ENCODE measurements around the gene COBLL1.
"Not testable (repeated sequence)": the region's sequence is repeated elsewhere in the genome, so short reads cannot be mapped to it uniquely, and the experiment has no call there.

Gene COBLL1

DNA sequence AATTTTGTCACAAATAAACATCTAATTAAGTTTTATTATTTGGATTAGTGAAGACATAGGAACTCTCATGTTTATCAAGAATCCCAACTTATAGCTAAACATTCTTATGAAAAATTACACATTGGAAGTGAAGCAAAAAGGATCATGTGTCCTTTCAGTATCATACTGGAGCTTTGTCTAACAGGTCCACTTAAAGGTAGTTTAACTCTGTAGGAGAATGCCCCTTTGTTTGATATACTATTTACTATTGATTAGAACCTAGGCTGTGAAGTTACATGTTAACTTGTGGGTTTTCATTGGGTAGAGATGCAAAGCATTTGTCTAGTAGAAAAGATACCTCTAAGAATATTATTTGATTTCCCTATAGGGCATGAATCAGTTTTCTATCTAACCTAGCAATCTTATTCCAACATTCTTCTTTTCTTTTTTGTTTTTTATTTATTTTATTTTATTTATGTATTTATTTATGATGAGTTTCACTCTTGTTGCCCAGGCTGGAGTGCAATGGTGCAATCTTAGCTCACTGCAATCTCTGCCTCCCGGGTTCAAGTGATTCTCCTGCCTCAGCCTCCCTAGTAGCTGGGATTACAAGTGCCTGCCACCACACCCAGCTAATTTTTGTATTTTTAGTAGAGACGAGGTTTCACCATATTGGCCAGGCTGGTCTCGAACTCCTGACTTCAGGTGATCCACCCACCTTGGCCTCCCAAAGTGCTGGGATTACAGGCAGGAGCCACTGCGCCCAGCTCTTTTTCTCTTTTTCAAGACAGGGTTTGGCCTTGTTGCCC is 18.5 kb upstream of the COBLL1 start:
- DNase-seq: not testable (repeated sequence)

DNA sequence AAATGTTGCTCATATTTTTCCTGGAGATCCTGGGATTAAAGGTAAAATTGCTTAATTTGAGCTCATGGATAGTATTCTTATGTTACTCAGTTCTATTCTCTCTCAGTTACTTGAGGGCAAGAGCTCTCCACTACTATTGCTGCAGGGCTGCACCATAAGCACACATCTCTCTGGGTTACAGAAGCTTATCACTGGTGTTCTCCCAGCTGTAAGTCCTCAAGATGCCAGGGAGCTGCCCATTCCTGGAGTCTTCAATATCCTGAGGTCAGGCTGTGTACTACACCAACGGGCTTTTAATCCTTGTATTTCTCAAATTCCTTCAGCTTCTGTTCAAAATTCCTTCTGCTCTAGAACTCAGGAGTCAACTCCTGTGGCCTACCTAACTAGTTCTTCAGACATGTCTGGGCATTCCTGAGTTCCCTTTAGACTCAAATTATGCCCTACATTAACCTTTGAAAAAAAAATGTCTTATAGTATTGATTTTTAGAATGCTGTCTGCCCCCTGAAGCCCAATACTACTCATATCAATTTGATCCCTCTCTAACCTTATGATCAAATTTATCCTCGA is 17.7 kb upstream of the COBLL1 start:
- no peak for DNase-seq

DNA sequence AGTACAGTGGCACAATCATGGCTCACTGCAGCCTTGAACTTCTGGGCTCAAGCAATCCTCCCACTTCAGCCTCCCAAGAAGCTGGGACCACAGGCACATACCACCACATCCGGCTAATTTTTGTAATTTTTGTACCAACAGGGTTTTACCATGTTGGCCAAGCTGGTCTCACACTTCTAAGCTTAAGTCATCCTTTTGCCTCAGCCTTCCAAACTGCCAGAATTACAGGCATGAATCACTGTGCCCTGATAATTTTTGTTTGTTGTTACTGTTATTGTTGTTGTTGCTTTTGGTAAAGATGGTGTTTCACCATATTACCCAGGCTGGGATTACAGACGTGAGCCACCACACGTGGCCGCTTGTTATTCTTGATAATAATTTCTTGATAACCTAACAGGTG is 10.5 kb upstream of the COBLL1 start:
- DNase-seq: no peak

DNA sequence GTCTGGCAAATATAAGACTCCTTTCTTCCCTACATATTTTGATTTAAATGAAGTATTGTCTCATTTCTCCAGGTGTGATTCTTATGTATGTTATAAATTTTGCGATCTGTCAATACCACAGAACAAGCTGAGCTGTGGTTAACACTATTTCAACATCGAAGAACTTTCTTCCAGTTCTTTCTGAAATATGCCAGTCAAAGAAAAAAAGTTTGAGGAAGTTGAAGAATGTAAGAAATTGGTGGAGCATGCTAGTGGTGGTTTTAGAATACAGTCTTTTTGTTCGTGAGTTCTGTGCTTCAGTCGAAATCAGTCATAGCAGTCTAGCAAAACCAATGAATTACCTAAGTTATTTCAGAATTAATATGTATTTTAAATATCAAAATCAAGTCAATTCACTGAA is 8.6 kb upstream of the COBLL1 start:
- no peak for DNase-seq

DNA sequence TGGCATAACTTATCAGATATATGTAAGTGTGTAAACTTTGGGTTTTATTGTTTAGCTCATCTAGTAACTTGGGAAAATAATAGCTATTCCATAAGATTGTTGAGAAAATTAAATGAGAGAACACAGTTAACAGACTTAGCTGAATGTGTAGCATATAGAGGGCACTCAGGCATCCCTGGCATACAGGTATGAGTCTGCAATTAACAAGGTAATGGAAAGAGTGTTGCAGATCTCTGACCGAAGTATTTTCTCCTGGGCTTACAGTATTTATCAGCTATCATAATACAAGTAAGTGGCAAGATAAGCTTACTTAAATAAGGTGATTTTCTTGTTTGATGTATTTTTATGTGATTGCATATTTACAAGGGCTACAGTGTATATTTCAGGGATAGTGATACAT is 7.9 kb upstream of the COBLL1 start:
- no peak for DNase-seq

DNA sequence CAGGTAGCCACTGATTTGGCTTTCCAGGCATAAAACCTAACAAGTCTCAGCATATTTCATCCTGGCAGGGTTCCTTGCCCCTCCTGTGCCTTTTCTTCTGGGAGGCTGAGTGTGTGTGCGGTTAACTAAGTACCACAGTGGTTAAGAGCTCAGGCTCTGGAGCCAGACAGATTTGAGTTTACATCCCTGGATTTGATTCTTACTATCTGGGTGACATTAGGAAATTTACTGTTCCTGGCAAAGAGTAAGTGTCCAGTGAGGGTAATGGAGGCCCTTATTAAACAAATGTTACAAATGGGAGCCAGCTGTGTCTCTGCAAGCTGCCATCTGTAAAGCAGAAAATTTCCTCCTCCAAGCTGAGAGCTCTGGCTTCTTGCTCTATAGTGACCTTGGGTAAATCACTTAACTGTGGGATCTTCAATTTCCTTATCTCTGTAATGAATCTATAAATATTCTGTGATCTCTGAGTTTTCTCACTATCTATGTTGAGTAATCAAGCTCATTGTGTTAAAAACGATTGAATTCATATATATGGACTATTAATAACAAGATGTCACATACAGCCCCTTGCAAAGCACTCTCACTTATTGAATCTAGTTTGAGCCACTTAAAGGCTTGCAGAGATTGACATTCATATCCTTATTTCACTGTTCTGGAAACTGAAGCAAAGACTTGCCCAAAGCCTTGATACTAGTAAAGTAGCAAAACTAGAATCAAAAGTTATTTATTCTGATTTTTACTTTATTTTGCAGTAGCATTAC is 6.5 kb upstream of the COBLL1 start:
- DNase-seq: no peak

DNA sequence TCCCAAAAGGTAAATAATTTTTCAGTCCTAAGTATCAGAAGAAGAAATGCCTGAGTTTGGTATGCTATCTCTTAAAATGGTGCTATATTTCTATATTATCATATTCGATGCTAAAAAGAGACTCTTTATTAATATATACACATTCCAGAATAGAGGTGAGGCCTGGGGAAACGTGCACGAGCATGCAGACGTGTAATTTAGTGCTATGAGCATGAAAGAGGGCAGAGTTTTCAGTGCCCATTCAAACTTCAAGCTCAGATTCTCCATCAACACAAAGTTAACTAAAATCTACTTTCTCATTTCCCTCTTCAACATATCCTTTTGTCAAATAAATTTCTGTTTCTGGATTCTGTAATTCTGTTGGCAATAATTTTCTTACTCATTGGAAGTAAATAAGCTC is 5.7 kb upstream of the COBLL1 start:
- DNase-seq: no peak

DNA sequence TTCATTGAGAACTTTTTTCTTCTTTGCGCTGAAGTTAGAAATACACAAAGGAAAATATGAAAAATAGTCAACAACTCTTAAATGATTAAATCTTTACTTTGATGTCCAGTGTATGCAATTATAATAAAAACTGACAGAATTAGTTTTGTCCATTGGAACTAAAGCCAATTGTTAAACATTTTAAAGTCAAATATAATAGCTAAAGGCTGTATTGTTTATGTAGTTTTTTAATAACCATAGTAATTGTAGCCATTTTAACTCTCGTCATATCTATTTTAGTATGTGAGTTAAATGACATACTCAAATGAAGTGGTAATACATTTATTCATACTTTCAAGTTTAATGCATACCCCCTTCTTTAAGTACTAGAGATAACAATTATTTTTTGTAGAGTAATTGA is 4.7 kb upstream of the COBLL1 start:
- no peak for DNase-seq

DNA sequence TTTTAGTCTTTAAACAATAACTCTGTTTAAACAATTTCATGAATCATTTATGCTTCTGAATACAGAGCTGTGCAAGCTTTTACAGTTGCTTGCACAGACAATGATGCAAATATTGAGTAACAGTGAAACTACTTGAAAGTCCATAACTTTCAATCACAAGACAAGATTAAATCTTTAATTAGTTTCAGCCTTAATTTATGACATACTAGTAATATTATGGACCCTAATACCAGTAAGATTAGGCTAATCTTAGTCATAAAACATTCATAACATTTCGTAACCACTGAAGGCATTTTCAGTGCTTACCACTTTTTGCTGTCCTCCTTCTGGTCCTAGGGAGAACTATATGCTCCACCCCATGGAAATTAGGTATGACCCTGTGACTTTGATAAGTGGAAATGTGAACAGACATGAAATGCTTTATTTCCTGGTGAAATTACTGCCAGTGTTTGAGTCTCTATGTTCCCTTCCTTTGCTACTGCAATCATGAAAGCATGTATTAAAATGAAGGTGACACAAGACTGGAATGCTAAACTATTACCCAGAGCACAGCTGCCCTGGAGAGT is 1.8 kb upstream of the COBLL1 start:
- no peak for DNase-seq

DNA sequence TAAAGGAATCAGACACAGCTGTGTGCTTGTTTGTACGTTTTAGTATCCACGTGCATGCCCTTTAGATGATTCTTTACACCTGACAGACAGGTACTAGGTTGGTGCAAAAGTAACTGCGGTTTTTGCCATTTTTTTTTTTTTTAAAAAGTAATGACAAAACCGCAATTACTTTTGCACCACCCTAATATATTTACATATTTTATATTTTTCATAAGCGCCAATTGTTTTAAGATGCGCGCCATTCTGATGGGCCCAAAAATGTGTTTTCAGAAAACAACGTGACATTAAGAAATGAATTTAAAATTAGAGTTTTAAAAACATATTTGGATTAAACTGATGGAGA is 972 bp upstream of the COBLL1 start:
- no peak for DNase-seq

DNA sequence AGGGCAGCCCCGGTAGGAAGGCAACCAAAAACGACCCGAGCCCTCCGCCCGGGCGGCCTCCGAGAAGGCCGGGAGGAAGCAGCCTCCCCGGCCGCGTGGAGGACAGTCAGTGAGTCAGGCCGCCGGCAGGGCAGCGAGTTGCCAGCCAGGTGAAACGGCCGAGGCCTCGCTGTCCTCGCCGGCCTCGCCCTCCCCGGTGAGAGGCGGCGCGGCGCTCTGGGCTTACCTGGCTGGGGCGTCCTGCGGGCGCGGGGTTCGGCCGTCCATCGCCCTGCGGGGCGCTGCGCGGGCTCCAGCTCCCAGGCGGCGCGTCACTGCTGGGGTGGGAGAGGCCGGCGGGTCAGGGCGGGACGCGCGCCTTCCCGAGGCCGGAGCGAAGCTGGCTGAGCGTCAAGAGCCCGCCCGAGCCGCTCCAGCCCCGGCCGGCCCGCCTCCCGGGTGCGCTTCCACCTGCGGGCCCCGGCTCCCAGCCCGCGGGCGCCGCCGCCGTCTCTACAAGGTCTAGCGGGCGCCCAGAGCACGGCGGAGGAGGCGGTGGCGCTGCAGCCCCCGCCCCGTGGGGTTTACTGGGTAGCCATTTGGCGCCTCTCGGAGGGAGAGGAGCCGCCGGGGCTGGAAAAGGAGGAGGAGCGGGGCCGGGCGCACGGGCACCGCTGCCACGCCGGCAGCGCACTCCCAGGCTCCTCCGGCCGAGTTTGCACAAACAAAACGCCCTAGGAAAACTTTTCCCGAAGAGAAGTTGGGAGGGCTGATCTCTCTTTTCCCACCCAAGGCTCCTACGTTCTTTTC is 499 bp downstream of the COBLL1 start:
- peak; percentile 56 for DNase-seq

DNA sequence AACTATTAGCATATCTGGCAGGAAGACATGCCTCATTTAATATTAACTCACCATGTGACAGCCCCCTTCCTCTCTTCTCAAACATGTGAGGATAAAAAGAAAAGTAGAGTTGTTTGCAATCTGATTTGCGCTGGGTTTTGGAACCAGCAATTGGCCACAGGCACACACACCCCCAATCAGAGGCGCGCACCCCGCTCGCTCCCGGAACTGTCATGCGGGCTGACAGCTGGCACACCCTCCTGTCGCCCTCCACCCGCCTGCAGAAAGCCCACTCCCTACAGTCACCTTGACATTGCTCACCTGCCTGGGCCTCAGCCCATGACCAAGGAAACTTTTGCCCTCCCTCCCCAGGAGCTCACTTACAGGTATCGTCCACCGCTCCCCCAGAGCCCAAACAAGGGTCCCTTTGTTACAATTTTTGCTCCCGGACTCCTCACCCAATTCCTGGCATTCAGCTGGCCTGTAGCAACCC is 1.1 kb downstream of the COBLL1 start:
- no peak for DNase-seq

DNA sequence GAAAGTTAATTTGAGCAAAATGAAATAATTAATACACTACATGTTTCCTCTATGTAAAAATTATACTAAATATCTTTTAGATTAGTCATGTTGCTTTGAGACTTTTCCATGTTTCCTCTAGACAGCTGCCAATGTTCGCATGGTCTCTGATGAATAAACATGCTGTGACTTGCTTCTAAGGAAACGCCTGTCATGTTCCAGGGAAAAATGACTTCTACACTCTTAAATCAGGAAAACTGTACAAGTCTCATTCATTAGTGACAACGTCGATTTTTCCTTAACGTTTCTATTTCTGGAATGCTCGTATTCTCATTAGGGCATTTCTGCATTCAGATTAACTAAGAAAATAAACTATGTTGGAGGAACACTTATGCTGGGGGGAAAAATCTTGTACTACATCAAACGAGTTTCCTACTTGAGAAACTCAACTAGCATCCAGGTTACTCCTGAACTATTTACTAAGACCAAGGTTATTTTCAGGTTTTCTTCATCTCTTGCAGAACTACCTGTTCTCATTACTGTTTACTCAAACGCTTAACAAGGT is 1.6 kb downstream of the COBLL1 start:
- no peak for DNase-seq

DNA sequence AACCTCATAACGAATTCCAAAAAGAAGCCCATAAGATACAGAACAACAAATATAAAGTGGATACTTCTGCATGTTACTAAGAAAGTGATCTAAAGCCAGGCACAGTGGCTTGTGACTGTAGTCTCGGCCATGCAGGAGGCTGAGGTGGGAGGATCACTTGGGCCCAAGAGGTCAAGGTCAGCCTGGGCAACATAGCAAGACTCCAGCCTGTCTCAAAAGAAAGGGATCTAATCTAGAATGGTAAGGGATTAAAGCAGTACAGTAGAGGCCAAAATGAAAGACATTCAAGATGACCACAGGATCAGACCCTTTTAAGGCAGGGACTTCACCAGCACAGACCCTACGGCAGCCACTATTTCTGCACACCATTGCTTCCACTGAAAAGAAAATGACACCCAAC is 3.8 kb downstream of the COBLL1 start:
- DNase-seq: no peak

DNA sequence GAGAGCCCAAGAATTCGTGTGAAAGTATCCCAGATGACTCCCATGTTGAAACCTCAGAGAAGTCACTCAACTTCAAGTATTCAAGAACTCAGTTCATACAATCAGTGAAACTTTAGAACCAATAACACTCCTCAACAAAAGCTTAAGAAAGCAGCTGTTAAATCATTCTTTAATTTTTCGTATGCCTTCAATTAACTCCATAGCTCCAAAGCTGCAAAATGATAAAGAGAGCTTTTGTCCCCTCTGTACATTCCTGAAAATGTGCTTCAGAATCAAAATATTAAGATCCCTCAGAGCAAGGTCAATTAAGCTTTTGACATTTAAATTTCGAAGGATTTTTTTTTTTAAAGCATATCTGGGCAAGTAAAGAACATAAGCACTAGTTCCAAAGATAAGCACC is 4.7 kb downstream of the COBLL1 start:
- DNase-seq: no peak

DNA sequence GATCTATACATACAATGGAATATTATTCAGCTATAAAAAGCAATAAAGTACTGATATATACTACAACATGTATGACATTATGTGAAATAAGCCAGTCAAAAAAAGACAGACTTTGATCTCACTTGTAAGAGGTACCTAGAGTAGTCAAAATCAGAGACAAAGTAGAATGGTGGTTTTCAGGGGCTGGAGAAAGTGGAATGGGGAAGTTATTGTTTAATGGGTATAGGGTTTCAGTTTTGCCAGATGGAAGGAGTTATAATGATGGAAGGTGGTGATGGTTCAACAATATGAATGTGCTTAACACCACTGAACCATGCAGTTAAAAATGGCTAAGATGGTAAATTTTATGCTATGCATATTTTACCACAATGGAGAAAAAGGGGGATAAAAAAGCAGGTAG is 6.3 kb downstream of the COBLL1 start:
- DNase-seq: no peak

DNA sequence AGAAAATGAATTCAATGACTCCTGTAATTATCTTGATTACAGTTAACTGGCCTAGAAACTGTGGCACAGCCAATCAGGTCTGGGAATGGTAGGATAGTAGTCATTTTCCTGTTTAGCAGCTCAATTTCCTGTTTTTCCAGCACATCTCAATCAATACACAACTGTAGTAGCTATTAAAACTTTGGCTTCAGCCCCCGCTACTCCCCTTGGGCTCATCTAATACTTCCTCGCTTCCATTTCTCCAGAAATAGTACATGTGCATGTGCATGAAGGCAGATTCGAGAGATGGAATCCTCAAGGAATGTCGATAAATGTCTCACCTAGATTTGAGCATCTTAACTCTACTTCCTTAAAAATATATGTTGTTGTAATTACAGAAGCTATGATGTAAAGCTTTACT is 9.7 kb downstream of the COBLL1 start:
- no peak for DNase-seq

DNA sequence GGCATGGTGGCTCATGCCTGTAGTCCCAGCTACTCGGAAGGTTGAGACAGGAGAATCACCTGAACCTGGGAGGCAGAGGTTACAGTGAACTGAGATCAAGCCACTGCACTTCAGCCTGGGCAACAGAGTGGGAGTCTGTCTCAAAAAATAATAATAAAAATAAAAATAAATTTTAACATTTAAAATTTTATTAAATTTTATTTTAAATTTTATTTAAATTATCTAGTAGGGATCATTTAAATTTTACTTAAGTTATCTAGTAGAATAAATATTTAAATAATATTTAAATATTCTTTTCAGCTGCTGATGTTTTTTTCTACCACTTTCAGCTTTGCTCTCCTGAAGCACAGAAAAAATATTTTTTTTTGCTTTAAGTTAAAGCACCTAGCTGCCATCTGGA is 10.4 kb downstream of the COBLL1 start:
- no peak for DNase-seq

DNA sequence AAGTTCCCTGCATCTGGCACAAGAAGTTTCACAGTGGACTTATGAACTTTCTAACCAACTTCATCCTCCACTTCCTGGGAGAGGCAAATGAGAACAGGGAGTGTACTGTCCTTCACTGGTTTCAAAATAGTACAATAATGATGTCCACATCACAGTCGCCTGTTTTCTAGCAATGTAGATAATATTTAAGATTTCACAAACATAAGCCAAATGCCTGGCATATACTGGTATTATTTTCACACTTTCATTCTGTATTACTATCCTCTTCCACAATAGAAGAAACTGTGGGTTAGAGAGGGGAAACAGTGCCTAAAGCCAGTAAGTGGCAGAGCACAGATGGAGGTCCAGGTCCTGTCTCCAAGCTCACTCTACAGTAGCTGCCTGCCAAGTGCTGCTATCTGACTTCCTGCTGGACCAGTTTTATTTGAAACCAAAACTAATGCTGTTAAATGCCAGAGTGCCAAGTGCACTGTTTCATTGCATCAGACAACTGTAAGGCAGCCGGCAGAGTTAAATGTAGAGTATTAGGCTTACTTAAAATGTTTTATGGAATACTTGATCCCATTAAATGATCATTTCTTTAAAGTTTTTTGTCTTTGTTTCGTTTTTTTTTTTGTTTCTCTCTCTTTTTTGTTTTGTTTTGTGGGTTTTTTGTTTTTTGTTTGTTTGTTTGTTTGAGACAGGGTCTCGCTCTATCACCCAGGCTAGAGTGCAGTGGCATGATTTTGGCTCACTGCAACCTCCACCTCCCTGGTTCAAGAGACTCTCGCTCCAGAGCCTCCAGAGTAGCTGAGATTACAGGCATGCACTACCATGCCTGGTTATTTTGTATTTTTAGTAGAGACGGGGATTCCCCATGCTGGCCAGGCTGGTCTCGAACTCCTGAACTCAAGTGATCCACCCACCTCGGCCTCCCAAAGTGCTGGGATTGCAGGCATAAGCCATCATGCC is 15.1 kb downstream of the COBLL1 start:
- no peak for DNase-seq

DNA sequence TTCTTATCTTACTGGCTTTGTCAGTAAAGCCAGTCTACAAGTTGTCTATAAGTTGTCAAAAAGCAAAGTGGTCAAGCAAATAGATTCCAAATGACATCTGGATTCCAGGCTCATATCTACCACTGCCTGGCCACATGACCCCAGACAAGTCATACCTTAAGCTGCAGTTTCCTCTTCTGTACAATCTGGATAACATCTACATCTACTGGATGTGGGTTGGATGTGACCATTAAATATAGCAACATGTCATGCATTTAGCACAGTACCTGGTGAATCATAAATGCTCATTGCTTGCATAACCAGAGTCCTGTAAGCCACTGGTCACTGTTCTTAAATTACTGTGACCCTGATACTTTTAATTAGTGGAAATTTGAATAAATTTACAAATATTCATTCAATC is 16.8 kb downstream of the COBLL1 start:
- DNase-seq: no peak

DNA sequence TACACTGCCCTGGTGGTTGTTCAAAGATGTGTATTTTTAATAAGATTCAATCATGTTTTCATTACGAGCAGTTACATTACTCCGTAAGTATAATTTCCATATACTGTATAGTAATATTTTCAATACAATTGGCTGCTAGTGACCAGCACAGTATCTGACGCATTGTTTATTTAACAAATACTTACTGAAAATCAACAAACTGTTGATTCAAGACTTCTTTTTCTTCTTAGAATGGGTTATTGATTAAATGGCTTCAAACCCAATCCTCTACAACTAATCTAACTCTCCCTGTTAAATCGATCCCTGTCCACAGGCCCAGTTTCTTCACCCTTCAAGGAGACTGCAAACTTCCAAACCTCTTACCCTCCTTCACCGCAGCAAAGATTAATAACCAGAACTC is 18.5 kb downstream of the COBLL1 start:
- DNase-seq: no peak

DNA sequence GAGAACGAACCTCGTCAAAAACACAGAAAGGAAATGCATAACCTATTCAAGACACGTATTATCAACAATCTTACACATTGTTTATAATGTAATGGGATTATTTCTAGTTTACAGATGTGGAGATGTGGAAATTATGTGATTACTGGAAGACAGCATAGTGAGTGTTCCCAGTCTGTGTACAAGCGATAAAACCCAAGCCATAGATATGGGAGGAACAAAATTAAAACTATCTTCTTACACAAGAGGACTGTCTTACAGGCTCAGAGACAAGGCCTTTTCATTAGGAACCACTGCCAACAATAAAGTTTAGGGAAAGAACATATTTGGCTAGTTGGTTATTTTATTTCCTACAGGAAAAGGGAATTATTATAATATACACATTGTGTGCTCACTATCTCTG is 20.3 kb downstream of the COBLL1 start:
- no peak for DNase-seq

Measured in activated CD8-positive, alpha-beta memory T cell treated with anti-CD3 and anti-CD28 coated beads for 24 hours (primary cell).